Trophoblast cell (in vitro differentiated cells and primary cell): ENCODE measurements around the gene NDUFB11.

Source experiments
- DNase-seq, 2 donors: peaks; one replicate each; pipeline ENCODE4 v3.0.0-alpha.2; 2016
- H2AFZ ChIP-seq: 2 replicates; pipeline ENCODE4 v1.6.1; 2013; ENCODE audit warnings: low read length, moderate library complexity, mild to moderate bottlenecking; ENCODE audit not compliant: insufficient read depth, poor library complexity
- H2AK5ac ChIP-seq: 2 replicates; pipeline ENCODE4 v1.6.1; 2013; ENCODE audit warnings: mild to moderate bottlenecking, low read length
- H2BK120ac ChIP-seq: 2 replicates; pipeline ENCODE4 v1.6.1; 2013; ENCODE audit warnings: low read length, mild to moderate bottlenecking, moderate library complexity; ENCODE audit not compliant: insufficient read depth, poor library complexity
- H2BK12ac ChIP-seq: 2 replicates; pipeline ENCODE4 v1.6.1; 2013; ENCODE audit warnings: mild to moderate bottlenecking, low read length, moderate library complexity
- H2BK5ac ChIP-seq: 2 replicates; pipeline ENCODE4 v1.6.1; 2013; ENCODE audit warnings: low read length, low read depth, moderate library complexity, mild to moderate bottlenecking; ENCODE audit not compliant: poor library complexity
- H3K14ac ChIP-seq: 2 replicates; pipeline ENCODE4 v1.6.1; 2013; ENCODE audit warnings: mild to moderate bottlenecking, low read length
- H3K18ac ChIP-seq: 2 replicates; pipeline ENCODE4 v1.6.1; 2013; ENCODE audit warnings: mild to moderate bottlenecking, low read length
- H3K23ac ChIP-seq: 2 replicates; pipeline ENCODE4 v1.6.1; 2013; ENCODE audit warnings: low read length
- H3K27ac ChIP-seq: 2 replicates; pipeline ENCODE4 v1.5.1; 2013; ENCODE audit warnings: low read depth, mild to moderate bottlenecking, inconsistent platforms, low read length, moderate library complexity
- H3K27me3 ChIP-seq: 2 replicates; pipeline ENCODE4 v1.6.1; 2013; ENCODE audit warnings: inconsistent platforms, mild to moderate bottlenecking, low read length, moderate library complexity; ENCODE audit not compliant: insufficient read depth
- H3K36me3 ChIP-seq, 2 experiments: 1 replicate in 1 of 2; 2 replicates in 1 of 2; pipeline ENCODE4 v1.6.1; 2013; ENCODE audit warnings: low read length in 2 of 2, mild to moderate bottlenecking in 2 of 2, moderate library complexity in 1 of 2; ENCODE audit not compliant: insufficient read depth in 2 of 2, control insufficient read depth in 1 of 2
- H3K4ac ChIP-seq: 2 replicates; pipeline ENCODE4 v1.6.1; 2013; ENCODE audit warnings: low read depth, mild to moderate bottlenecking, low read length, moderate library complexity
- H3K4me1 ChIP-seq, 2 experiments: 1 replicate in 1 of 2; 2 replicates in 1 of 2; pipeline ENCODE4 v1.6.1; 2013; ENCODE audit warnings: low read length in 2 of 2, mild to moderate bottlenecking in 2 of 2, moderate library complexity in 1 of 2; ENCODE audit not compliant: insufficient read depth in 2 of 2, control insufficient read depth in 1 of 2
- H3K4me2 ChIP-seq: 2 replicates; pipeline ENCODE4 v1.6.1; 2013; ENCODE audit warnings: inconsistent platforms, mild to moderate bottlenecking, low read length, moderate library complexity
- H3K4me3 ChIP-seq: 2 replicates; pipeline ENCODE4 v1.5.1; 2013; ENCODE audit warnings: mild to moderate bottlenecking, low read depth, low read length, inconsistent platforms
- H3K79me1 ChIP-seq: one replicate; pipeline ENCODE4 v1.6.1; 2013; ENCODE audit warnings: low read length
- H3K79me2 ChIP-seq: 2 replicates; pipeline ENCODE4 v1.6.1; 2013; ENCODE audit warnings: low read length, mild to moderate bottlenecking; ENCODE audit not compliant: control insufficient read depth, insufficient read depth, poor library complexity
- H3K9ac ChIP-seq: 2 replicates; pipeline ENCODE4 v1.6.1; 2013; ENCODE audit warnings: mild to moderate bottlenecking, low read length
- H3K9me3 ChIP-seq: 2 replicates; pipeline ENCODE4 v1.6.1; 2013; ENCODE audit warnings: low read depth, mild to moderate bottlenecking, control low read depth, inconsistent platforms, low read length; ENCODE audit not compliant: insufficient read depth
- H4K12ac ChIP-seq: 2 replicates; pipeline ENCODE4 v1.6.1; 2013; ENCODE audit warnings: low read depth, mild to moderate bottlenecking, low read length, moderate library complexity
- H4K8ac ChIP-seq: 2 replicates; pipeline ENCODE4 v1.6.1; 2013; ENCODE audit warnings: low read depth, mild to moderate bottlenecking, low read length, moderate library complexity
- H4K91ac ChIP-seq: one replicate; pipeline ENCODE4 v1.6.1; 2013; ENCODE audit warnings: low read depth, mild to moderate bottlenecking, low read length, moderate library complexity
- WGBS: extraction: QIAGEN DNeasy Blood & Tissue Kit; methylation state at CpG from one replicate; pipeline ENCODE4 v1.1.7; 2013; ENCODE audit warnings: missing lambda C conversion rate; ENCODE audit not compliant: insufficient read length, insufficient coverage; ENCODE audit errors: extremely low coverage; 5-methylcytosine and 5-hydroxymethylcytosine counted together

Gene NDUFB11

GRCh38 chrX:47148946-47149345, 4.4 kb upstream of the NDUFB11 start:
- Histone ChIP-seq H4K91ac (no peak overlapping the region), H4K12ac (no peak overlapping the region), H3K27ac (no peak overlapping the region), H3K79me1 (peaks cover 10% of the 10 kb centered on the region), H3K27me3 (no peaks in the 10 kb centered on the region), H3K36me3 (peaks cover 12 to 13% of the 10 kb centered on the region in 2 experiments), H3K9ac (no peak overlapping the region), H3K79me2 (peaks cover 27% of the 10 kb centered on the region), H2BK5ac (no peak overlapping the region), H3K4me3 (no peak overlapping the region), H3K18ac (no peak overlapping the region), H3K14ac (no peak overlapping the region), H2BK12ac (no peak overlapping the region), H3K4ac (peak overlapping the region; percentile 62), H2BK120ac (no peak overlapping the region), H3K4me2 (no peak overlapping the region), H2AFZ (no peak overlapping the region), H3K9me3 (no peaks in the 10 kb centered on the region), H3K4me1 (peaks cover 3 to 7% of the 10 kb centered on the region in 2 experiments), H2AK5ac (no peak overlapping the region), H3K23ac (no peak overlapping the region), H4K8ac (no peak overlapping the region)
- WGBS: no CpG with 5 or more reads among the region's 2 CpGs
- DNase-seq: no peak

- no peak overlapping the region for H3K9ac ChIP-seq
- peaks cover 7% of the 10 kb centered on the region in 2 experiments for H3K4me1 ChIP-seq
- no peak overlapping the region for H2BK5ac ChIP-seq
- H3K27me3 ChIP-seq: no peaks in the 10 kb centered on the region
- H4K8ac ChIP-seq: no peak overlapping the region
- H3K79me1 ChIP-seq: peaks cover 10% of the 10 kb centered on the region
- H4K91ac ChIP-seq: no peak overlapping the region
- no peak overlapping the region for H3K14ac ChIP-seq
- no peak for DNase-seq
- H3K18ac ChIP-seq: no peak overlapping the region
- peak overlapping the region; percentile 55 for H3K4me2 ChIP-seq
- H2BK12ac ChIP-seq: no peak overlapping the region
- no peak overlapping the region for H2AFZ ChIP-seq
- peaks cover 31% of the 10 kb centered on the region for H3K79me2 ChIP-seq
- peak overlapping the region; percentile 92 for H3K4ac ChIP-seq
- no peaks in the 10 kb centered on the region for H3K9me3 ChIP-seq
- peaks cover 13 to 18% of the 10 kb centered on the region in 2 experiments for H3K36me3 ChIP-seq
- no CpG with 5 or more reads among the region's 12 CpGs for WGBS
- no peak overlapping the region for H2AK5ac ChIP-seq
- H2BK120ac ChIP-seq: no peak overlapping the region
- peak overlapping the region; percentile 30 for H4K12ac ChIP-seq
- no peak overlapping the region for H3K4me3 ChIP-seq
- H3K27ac ChIP-seq: no peak overlapping the region
- H3K23ac ChIP-seq: no peak overlapping the region
Measured at GRCh38 chrX:47146936-47147859, 2.7 kb upstream of the NDUFB11 start.

DNA sequence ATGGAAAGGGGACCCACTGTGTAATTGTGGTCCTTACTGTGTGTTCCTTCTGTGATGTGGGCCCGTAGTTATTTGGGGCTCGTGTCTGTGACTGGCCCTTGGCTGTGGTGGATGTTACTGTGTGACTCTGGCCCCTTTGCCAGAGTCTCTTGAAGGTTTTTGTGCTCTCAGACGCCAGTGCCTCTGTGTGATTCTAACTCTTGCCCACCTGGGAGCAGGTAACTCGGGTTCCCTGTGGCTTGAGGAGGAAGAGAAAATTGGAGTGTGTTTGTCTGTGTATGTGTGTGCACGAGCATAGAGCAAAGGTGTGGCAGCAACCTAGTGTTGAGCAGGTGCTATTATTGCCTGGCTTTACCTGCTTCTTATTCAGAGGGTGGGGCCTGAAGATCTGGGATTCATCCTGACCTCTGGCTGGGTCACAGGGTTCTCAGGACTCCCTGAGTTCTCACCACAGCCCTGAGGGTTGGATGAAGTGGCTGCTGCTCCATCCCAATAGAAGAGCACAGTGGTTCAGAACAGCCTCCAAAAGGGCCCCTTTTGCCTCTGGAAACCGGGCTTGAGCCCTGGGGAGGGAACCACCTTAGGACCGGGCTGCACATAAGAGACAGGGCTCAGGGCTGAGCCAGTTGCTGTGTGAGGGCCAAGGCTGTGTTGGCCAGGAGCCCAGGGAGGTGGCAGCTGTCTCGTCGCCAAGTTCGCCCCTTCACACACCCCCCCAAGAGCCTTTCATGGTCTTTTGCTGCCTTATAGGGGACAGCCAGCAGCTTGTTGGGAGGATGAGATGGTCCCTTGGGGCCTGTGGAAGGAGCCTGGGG, 1.8 kb upstream of the NDUFB11 start:
- H2BK5ac ChIP-seq: no peak overlapping the region
- no peak overlapping the region for H3K23ac ChIP-seq
- no peak overlapping the region for H2AFZ ChIP-seq
- no peak overlapping the region for H4K12ac ChIP-seq
- no peak overlapping the region for H3K27ac ChIP-seq
- DNase-seq: no peak
- peaks cover 16% of the 10 kb centered on the region in 2 experiments for H3K36me3 ChIP-seq
- no peak overlapping the region for H4K8ac ChIP-seq
- no peaks in the 10 kb centered on the region for H3K27me3 ChIP-seq
- H2BK120ac ChIP-seq: no peak overlapping the region
- no peak overlapping the region for H4K91ac ChIP-seq
- peaks cover 7% of the 10 kb centered on the region in 2 experiments for H3K4me1 ChIP-seq
- H3K4me2 ChIP-seq: peak overlapping the region; percentile 55
- H2AK5ac ChIP-seq: no peak overlapping the region
- H2BK12ac ChIP-seq: no peak overlapping the region
- peak overlapping the region; percentile 92 for H3K4ac ChIP-seq
- no peak overlapping the region for H3K18ac ChIP-seq
- H3K14ac ChIP-seq: no peak overlapping the region
- peaks cover 10% of the 10 kb centered on the region for H3K79me1 ChIP-seq
- H3K9me3 ChIP-seq: no peaks in the 10 kb centered on the region
- no peak overlapping the region for H3K9ac ChIP-seq
- no CpG with 5 or more reads among the region's 10 CpGs for WGBS
- H3K4me3 ChIP-seq: peak overlapping the region; percentile 90
- H3K79me2 ChIP-seq: peaks cover 31% of the 10 kb centered on the region

DNA sequence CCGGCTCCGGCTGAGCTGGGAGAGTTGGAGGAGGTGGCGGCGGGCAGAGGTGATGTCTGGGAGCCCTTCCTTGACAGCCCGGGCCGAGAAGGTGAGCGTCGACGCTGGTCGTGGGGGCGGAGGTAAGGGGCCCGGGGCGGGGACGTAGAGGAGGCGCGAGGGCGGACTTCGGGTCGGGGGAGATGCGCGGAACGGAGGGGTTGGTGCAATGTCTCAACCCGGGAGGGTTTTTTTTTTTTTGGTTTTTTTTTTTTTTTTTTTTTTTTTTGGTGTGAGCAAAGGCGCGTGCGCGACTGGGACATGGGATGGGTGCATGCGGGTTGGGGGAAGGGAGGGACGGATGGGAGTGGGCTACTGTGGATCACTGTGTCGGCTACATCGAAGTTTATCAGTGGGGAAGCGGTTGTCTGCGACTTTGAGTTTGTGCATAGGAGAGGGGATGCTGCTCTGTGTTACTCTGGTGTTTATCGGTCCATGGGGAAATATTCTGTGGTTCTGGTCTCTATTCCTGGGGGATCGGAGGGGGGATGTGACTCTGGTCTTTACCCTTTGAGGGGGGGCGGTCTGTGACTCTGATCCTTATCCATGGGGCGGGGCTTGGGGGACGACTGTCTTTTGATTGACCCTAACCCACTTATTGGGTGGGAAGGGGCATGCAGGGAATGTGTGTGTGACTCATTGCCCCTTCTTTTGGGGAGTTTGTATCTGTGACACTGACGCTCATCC, 1.1 kb upstream of the NDUFB11 start:
- H4K12ac ChIP-seq: peak overlapping the region; percentile 79
- H3K4me3 ChIP-seq: peak overlapping the region; percentile 90
- H3K14ac ChIP-seq: peak overlapping the region; percentile 98
- no peak for DNase-seq
- peaks cover 31% of the 10 kb centered on the region for H3K79me2 ChIP-seq
- H2BK120ac ChIP-seq: peak overlapping the region; percentile 70
- H3K9ac ChIP-seq: peak overlapping the region; percentile 95
- no peak overlapping the region for H3K23ac ChIP-seq
- peak overlapping the region; percentile 98 for H4K91ac ChIP-seq
- no peak overlapping the region for H2BK12ac ChIP-seq
- no peaks in the 10 kb centered on the region for H3K9me3 ChIP-seq
- H3K36me3 ChIP-seq: peaks cover 15 to 17% of the 10 kb centered on the region in 2 experiments
- no peaks in the 10 kb centered on the region for H3K27me3 ChIP-seq
- peak overlapping the region; percentile 81 for H2BK5ac ChIP-seq
- H2AFZ ChIP-seq: peak overlapping the region; percentile 85
- peak overlapping the region; percentile 76 for H2AK5ac ChIP-seq
- peak overlapping the region; percentile 55 for H3K4me2 ChIP-seq
- H3K18ac ChIP-seq: peak overlapping the region; percentile 99
- H4K8ac ChIP-seq: peak overlapping the region; percentile 96
- peaks cover 7% of the 10 kb centered on the region in 2 experiments for H3K4me1 ChIP-seq
- peak overlapping the region; percentile 100 for H3K4ac ChIP-seq
- no CpG with 5 or more reads among the region's 39 CpGs for WGBS
- peak overlapping the region; percentile 91 for H3K27ac ChIP-seq
- peaks cover 10% of the 10 kb centered on the region for H3K79me1 ChIP-seq
